Posterior cingulate gyrus (tissue), 11 donors: ENCODE measurements around the gene POU4F1.
A peak's percentile ranks its signal among the peaks of the same experiment; 100 is the strongest.

Experiments used
- DNase-seq, 10 donors: peaks; one replicate each; pipeline versions ENCODE4 v3.0.0 to v3.0.0-alpha.2; 2020 to 2021; ENCODE audit warnings: mixed read lengths in 3 of 10
- intact Hi-C: fragments of 100-400 bp; cut with DNase I; formaldehyde crosslinking; loops from one replicate; pipeline ENCODE4 v1.15.1; 2023

Gene POU4F1

DNA sequence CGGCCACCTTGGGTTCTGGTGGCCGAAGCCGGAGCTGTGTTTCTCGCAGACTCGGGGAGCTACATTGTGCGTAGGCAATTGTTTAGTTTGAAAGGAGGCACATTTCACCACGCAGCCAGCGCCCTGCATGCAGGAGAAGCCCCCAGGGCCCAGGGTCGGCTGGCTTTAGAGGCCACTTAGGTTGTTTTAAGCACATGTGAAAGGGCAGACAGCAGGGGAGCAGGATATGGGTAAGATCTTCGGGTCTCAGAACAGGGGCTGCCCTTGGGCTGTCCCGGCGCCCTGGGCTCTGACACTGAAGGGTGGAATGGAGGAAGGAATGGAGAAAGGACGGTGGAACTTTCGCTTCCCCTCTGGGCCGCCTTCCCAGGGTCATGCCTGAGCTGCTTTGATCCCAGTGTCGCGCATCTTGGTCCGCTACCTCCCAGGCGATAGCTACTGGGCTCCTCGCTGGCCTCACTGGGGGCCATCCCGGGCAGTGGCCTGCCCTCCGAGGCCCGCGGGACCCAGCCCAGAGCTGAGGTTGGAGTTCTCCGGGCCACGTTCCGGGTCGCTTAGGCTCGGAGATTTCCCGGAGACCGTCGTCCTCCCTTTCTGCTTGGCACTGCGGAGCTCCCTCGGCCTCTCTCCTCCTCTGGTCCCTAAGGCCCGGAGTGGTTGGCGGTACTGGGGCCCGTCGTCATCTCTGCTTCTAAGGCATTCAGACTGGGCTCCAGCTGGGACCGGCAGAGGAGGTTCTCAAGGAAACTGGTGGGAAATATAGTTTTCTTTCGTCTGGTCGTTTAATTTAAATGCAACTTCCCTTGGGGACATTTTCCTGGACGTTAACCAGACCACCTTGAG, 4.3 kb upstream of the POU4F1 start:
- no peak for DNase-seq
- intact Hi-C loops = loop anchor here (2.0 kb wide), 1 partner anchor 47 kb away; no protein-coding TSS in a partner anchor

DNA sequence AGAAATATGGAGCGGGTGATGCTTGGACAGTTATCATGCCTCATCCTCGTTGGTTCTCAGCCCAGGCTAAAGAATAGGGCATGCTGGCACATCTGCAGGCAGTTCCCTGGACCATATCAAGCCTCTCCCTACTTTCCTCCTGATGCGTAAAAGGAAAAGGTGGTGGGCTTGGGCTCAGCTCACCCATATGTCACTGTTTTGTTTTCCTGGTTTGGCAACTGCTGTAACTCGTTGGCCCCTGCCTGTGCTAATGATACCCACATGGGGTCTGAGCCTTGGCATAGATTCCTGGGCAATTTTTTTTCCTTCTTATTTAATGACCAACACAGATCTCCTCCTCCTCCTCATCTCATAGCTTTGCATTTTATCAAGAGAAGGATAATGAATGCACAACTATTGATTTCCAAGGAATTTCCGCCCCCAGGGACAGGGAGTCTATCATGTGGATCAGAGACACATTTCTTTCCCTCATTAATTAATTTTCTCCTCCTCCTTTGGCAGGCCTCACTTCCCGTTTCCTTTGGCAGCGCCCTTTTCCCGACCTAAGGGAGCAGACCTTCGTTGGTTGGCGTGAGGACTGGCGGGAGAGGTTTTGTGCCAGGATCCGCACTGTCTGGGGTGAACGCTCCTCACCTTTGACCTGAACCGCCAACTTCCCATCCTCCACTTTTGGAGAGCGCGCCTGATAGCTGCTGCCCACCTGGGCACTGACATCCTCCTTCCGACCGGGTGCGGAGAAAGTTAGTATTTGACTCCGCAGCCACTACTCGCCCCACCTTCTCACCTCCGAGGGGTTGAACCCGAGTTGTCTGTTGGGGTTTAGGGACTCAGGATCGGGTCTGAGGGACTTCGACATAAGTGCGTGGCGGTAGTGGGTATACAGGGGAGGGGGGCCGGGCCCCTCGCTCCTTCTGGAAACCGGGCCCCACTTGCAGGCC, 3.4 kb upstream of the POU4F1 start:
- intact Hi-C loops = no loop called here
- no peak for DNase-seq

DNA sequence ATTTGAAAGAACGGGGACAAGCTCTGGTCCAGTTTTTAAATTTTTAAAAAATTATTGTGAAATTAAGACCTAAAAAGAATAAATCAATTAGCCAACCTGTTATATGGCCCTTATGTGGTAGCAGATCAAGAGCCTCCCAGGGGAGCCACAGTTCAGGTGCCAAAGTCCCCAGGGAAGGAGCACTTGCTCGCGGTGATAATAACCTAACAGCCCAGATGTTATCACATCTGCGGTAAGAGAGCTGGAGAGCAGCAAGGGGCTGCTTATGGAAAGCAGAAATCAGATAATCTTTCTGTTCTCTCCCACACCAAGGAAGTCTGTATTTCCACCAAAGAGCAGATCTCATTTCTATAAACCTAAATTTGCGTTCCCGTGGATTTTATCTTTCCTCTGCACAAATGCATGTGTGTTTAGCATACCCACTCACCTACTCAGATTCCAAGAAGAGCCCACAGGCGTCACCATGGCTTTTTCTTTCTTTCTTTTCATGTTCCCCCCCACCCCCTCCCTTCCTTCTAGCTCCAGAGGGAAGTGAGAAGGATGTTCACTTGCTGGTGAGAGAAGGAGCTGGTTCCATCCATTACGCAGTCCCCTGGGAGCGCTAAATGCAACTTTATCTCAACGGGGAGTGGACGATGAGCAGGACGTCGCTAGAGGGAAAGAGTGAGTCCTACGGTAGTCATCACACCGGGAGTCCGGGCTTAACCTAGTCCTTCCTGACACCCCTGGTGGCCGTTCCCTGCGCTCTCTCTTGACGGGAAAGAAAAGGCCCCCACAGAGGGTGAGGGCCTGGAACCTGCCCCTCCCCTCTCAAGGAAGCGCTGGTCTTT, 1.6 kb upstream of the POU4F1 start:
- intact Hi-C loops = no loop called here
- no peak for DNase-seq

DNA sequence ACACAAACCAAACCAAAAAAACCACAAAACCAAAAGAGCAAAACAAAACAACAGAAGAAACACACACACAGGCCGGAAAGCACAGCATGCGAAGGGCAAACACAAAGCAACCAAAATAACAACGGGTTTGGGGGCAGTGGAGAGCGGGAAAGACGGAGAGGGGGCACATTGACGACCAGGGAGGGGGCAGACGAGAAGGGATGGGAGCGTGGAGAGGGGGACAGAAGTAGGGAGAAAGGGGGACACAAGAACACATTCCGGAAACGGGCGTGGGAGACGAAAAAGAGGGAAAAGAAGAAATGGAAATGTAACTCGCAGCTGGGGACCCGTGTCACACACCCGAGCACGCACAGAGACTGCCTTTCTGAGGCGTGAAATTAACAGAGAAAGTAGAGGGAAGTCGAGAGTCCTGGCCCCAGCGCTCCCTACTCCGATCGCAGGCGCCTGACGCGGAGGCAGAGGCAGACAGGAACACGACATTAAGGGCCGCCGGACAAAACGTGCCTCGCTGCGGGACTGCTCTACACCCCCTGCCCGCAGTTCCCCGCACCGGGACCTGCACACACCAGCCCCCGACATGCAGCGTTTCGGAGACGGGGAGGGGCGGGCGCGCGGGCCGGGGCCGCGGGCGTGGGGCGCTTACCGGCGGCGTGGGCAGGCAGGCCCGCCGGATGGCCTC, 652 bp downstream of the POU4F1 start:
- intact Hi-C loops = no loop called here
- no peak for DNase-seq

DNA sequence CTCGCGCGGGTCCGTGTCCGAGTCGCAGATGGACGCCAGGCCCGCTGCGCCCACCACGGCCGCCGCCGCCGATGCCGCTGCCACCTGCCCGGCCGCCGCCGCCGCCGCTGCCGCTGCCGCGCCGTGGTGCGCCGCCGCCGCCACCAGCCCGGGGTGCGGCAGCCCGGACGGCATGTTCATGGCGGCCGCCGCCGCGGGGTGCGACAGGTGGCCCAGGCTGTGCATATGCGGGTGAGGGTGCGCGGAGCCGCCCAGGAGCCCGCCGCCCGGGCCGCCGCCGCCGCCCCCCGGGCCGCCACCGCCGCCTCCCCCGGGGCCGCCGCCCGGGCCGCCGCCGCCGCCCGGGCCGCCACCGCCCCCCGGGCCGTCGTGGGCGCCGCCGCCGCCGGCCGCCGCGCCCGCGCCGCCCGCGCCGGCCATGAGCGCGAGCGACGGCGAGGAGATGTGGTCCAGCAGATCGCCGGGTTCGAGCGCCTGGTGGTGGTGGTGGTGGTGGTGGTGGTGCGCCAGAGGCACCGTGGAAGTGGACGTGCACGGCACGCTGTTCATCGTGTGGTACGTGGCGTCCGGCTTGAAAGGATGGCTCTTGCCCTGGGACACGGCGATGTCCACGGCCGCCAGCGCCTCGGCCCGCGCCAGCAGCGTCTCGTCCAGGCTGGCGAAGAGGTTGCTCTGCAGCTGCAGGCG, 1.3 kb downstream of the POU4F1 start:
- intact Hi-C loops = no loop called here
- no peak for DNase-seq

DNA sequence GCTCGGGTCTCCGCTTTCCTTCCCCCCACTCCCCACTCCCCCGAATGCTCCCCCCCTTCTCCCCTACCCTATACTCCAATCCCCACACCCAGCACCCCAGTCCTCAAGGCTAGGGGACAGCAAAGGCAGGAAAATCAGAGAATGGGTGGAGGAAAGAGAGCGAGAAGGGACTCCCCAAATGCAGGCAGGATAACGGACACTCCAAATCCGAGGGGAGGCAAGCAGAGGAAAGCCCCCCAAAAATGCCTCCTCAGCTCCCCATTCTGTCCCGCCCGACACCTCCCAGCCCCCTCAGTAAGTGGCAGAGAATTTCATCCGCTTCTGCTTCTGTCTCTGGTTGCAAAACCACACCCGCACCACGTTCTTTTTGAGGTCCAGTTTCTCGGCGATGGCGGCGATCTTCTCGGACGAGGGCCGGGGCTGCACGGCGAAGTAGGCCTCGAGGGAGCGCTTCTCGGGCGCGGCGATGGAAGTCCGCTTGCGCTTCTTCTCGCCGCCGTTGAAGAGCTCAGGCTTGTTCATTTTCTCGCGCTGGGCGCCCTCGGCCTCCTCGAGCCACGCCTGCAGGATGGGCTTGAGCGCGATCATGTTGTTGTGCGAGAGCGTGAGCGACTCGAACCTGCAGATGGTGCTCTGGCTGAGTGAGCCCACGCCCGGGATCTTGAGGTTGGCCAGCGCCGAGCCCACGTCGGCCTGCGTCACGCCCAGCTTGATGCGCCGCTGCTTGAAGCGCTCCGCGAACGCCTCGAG, 2.1 kb downstream of the POU4F1 start:
- DNase-seq = peak in 1 of 10 donors; percentile 39
- intact Hi-C loops = no loop called here

DNA sequence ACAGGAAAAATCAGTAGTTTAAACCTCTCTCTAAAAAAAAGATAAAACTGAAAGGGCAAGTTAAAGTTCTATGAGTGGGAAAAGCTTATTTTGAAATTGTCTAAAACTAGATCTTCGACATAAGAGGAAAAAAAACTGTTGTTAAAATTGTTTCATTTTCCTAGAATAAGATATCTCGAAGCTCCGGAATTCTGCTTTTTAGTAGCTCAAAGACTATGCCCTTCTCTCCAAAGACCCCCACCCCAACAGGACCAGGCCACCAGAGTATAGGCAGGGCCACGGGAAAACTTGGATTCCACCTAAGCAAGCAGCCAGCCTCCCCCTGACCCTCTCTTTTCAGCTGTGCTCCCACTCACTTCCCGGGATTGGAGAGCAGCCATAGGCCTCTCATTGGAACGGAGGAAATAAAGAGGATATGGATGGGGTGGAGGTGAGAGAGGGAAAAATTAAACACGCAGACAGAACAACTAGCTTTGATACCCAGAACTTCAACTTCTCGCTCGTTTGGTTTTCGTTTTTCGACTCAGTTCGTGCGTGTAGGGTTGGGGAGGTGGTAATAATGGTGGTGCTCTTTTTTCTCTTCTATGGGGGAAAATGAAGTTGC, 3.0 kb downstream of the POU4F1 start:
- intact Hi-C loops = no loop called here
- DNase-seq = no peak

DNA sequence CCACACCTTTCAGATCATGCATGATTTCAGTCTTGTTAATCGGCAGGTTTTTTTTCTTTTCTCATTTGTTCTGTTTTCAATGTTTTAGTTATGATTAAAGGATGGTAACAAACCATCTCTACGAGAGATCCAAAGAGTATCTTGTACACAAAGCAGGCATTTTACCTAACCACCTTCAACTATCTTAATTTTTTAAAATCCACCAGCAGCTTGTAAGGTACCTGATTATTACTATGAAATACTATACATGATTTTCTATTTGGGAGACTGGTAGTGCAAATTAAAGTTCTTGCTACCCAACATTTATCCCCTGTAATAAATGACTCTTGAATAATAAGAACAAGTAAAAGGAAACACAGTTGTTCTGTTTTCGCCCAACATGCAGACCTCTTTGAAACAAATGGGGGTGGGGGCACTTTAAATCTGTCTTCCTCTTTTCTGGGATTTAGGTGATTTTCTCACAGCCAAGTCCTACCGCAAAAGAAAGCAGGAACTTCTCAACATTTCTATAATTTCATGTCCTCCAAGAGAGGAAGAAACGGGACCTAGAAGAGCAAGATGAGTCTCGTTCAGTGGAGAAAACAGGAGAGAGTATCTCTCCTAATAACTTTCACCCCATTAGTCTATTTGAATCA, 3.6 kb downstream of the POU4F1 start:
- no peak for DNase-seq
- intact Hi-C loops = no loop called here

DNA sequence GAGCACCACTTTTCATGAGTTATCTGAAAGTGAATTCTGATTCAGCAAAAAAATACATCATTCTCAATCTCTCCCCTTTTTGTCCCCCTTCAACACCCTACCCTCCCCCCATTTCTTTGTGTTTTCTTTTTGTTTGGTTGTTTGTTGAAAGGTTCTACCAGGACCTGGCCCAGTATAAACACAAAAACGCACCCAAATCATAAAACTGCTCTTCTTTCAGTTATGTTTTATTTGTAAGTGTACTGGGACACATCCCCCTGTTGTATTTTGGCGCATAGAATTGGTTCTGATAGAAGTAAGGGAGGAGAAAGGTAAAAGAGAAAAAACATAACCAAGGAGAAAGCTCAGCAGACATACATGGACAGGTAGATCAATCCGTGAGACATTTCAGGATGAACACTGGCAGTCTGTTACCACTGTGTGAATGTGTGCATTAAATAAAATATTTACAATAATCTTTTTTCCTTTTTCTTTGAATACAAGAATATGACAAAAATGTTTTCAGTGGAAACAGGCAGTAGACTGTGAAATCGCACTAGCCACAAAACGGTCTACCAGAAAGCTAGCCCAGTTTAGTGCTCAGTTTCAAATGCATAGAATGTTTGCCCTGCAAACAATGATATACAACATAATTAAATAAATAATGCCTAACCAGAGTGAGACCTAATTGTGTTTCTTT, 4.2 kb downstream of the POU4F1 start:
- intact Hi-C loops = no loop called here
- DNase-seq = no peak

DNA sequence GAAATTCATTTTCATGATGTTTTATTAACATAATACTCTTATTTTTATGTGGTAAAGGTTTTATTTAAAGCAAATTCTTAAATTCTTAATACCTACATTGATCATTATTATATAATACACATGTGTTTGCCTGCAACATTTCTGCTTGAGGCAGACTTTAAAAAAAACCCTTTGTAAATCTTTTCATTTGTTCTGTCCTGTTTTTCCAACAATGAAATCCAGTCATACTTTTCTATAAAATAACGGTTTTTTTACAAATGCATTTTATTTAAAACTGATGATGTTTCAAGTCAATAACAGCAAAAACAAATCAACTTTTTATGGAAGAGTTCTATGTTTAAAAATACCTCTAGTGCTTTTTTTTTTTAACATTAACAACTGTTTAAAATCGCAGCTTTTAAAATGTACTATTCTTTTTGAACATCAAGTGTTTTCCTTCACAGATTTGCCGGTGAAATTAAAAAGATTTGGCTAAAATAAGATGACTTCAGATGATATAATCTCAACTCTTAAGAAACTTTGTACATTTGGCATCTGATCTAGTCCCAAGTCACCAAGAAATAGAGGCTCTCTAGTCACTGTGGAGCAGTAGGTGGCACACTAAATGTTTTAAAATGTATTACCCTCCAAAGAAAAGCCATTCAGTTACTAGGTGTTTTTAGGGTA, 5.1 kb downstream of the POU4F1 start:
- intact Hi-C loops = no loop called here
- DNase-seq = no peak

DNA sequence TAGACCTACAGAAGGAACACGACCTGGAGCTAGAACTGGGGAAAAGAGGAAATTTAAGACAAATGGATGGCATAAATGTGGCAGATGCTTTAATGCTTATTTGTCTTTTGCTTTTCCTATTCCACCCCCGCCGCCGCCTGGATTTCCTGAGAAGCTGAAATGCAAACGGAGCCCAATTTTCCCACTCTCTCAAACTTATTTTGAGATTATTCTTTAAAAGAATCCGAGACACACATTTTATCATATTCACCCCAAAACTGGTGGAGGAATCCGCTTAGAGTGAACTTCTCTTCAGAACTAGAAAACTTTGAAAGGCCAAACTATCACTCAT, 5.8 kb downstream of the POU4F1 start:
- no peak for DNase-seq
- intact Hi-C loops = no loop called here

DNA sequence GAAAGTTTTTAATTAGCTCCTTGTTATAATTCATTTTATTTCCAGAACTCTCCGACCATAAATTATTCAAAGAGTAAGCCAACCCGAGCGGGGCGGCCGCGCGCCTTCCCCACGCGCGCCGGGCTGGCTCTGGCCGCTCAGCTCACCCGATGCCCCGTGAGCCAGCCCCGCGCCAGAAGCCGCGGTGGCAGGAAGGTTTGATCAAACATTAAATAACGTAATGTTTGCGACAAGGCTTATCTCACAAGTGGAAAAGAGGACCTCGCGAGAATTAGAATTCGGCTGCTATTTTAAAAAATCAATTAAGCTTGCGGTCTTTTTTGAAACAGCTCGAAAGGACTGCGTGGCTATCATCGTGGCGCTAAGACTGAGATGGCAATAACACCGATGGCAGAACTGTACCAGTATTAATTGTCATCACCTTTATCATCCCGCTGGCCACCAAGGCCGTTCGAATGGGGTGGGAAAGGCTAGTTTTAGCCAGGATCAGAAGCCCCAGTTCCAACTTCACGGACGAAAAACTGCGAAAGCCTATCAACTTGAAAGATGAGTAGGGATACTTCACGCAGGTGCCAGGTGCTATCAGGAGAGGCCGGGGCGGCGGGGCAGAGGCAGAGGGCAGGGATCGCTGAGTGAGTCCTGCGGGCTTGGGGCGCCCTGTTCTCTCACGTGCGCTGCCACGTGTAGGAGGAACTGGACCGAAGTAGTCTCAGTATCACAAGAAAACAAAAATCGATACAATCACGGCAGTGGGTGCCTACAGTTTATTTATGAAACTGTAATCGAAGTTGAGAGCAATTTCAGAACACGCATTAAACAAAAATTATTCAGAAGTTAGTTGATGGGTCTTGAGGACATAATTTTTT, 6.4 kb downstream of the POU4F1 start:
- intact Hi-C loops = no loop called here
- peak in 1 of 10 donors; percentile 46 for DNase-seq

DNA sequence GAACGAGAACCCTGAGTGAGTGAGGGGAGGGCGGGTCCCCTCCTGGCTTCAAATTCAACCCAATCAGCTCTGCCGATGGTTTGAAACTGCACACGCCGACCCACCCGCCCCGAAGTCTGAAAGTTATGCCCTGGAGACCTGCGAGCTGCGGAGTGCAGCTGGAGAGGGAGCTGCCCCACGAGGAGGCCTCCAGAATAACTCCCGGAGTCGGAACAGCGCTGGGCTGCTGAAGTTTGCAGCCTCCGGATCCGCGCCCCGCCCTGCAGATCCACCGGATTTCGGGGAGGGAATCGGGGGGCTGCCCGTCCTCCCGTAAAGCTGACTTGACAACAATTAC, 7.0 kb downstream of the POU4F1 start:
- intact Hi-C loops = no loop called here
- DNase-seq = peak in 1 of 10 donors; percentile 60

DNA sequence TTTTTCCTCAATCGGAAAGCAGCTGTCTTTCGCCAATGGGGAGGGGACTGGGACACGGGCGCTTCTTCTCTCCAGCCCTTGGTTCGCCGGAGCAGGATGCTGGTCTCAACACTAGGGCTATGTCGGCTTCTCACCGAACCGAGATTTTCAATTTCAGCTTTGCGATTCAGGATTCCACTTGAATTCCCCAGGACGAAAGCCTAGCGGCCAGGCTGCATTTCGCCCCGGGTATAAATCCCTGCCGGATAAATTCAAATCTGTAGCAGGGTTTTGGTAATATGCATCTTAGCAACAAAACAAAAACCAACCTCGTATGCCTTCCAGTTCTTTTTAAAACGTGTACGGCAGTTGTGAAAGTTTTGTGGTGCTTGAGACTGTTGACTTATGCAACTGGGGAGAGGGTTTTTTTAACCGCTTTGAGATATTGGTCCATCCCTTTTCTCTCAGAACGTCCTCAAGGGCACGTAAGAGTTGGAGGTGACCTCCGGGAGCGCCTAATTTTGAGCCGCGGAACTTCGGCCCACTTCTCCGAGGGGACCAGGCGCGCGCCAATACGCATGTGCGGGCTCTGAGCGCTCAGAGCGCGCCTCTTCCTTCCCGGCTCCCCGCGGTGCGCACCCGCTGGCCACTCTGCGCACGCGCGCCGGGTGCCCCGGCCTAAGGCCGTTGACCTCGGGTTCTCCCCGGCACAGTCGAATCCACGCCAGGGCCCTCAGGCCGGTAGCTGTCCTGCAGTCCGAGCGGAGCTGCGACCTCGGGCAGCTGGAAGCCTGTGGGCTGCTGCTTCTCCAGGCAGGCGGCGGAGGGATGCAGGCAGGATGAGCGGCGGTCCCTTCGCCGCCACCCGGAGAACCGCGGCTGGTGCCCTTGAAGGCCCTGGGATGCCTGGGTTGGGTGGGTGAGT, 7.6 kb downstream of the POU4F1 start:
- intact Hi-C loops = no loop called here
- peak in 1 of 10 donors; percentile 44 for DNase-seq

DNA sequence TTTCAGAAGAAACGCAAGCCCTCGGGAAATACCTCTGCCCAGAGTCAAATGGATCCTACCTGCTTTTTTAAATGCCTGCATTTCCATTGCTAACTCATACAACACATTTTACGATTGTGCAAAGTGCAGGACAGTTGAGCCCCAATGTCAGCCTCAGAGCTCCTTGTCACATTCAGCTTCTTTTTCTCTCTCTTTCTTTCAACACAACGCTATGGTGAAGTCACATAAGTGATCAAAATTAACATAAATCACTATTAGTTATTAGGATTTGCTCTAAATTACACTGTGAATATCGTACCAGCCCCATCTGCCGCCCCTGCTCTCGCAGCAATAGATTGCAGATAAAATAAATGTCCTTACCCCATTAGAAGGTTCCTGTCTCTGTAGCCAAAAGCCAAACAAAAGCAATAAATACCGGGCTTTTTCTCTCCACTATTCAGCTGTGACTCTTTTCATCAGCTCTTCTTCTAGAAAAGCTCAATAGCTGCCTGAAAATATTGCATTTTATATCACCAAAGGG, 8.8 kb downstream of the POU4F1 start:
- no peak for DNase-seq
- intact Hi-C loops = no loop called here
